ENCODE measurements around the gene RPS15.

RPS15 gene

DNA sequence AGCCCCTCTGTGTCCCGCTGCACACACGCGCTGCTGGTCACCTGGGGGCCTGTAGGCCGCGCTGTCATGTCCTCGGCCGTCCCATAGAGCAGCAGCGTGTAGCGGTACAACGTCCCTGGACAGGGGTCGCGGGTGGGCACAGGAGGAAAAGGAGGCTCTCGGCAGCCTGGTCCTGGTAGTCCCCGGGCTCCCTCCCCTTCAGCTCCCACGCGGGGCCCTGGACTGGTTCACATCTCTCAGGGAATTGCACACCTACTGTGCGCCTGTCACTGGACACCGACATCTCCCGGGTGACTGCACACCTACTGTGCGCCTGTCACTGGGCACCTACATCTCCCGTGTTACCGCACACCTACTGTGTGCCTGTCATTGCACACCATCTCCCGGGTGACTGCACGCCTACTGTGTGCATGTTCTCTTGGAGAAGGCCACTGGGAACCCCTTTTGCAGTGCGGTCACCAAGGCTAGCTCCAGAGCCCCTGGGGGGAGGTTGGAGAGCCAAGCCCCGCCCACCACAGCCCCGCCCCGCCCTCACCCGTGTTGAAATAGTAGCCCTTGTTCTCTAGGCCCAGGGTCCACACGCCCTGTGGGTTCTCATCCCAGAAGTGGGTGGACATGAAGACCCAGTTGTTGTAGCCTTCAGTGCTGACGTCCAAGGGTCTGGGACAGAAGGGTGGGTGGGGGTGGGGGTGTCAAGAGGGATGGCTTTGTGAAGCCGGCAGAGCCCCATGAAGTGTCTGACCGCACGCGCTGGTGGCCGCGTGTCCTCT is 44.4 kb downstream of the RPS15 start:
- no peak for TF ChIP-seq CTCF (IDR thresholded peaks at IDR 0.05; ENCODE audit: low read depth, low read length)

GRCh38 chr19:1483131-1483978 is 45.2 kb downstream of the RPS15 start:
- H3K4me3 ChIP-seq (ENCODE audit: low read depth, low read length): no peak overlapping the region
- no peak for TF ChIP-seq CTCF (IDR thresholded peaks at IDR 0.05; ENCODE audit: low read depth, low read length)

More for the DNA sequence above, 44.4 kb downstream of the RPS15 start:
- H3K4me3 ChIP-seq (ENCODE audit: low read depth, low read length): no peak overlapping the region

- H3K4me3 ChIP-seq (ENCODE audit: low read depth, low read length): no peak overlapping the region
- no peak for TF ChIP-seq CTCF (IDR thresholded peaks at IDR 0.05; ENCODE audit: low read depth, low read length)
These were observed 45.8 kb downstream of the RPS15 start for GRCh38 chr19:1483979-1484428.

GRCh38 chr19:1486720-1487575 is 48.8 kb downstream of the RPS15 start:
- no peak for TF ChIP-seq CTCF (IDR thresholded peaks at IDR 0.05; ENCODE audit: low read depth, low read length)
- H3K4me3 ChIP-seq (ENCODE audit: low read depth, low read length): no peak overlapping the region

DNA sequence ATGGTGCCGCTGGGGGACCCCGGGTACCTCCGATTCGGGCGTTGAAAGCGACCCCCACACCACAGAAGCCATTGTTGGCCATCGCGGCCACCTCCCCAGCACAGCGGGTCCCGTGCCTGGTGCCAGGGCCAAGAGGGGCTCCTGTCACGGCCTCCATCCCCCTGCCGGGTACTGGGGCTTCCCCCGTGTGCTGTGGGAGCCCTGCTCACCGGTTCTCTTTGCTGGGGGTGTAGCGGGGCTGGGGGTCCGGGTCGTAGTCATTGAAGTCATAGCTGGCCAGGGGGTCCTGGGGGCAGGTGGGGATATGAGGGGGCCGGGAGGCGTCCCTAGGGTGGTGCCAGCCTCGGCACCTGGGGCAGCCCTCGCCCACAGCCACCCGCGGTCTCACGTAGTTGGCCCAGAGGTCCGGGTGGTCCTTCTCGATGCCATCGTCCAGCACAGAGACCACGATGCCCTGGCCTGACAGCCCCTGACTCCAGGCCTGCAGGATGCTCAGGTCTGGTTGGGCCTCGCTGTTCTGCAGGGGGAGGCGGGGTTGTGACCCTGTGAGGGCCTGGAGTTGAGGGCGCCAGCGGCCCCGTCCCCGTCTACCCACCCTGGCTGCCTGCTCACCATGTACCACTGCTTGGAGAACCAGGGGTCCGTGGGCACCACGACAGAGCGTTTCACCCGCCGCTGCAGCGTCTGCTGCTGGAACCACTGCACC is 49.5 kb downstream of the RPS15 start:
- no peak overlapping the region for H3K4me3 ChIP-seq (ENCODE audit: low read depth, low read length)
- no peak for TF ChIP-seq CTCF (IDR thresholded peaks at IDR 0.05; ENCODE audit: low read depth, low read length)

DNA sequence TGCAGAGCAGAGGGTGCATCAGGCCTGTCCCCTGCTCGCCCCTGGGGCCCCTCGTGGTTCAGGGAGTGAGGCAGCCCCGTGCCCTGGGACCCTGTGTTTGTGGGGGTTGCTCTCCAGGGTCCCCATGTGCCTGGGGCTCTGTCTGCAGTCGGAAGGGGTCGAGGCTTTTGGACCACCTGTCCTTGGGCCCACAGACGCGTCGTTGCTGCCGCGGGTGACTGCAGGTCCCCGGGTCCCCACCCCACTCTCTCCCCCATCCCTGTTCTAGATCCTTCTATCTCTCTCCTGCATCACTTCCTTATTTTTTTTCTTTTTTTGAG is 50.0 kb downstream of the RPS15 start:
- TF ChIP-seq CTCF (IDR thresholded peaks at IDR 0.05; ENCODE audit: low read depth, low read length): no peak
- H3K4me3 ChIP-seq (ENCODE audit: low read depth, low read length): no peak overlapping the region

All from WI38 (cell line).